Activated CD4-positive, alpha-beta T cell treated with anti-CD3 and anti-CD28 coated beads for 4 hours (primary cell): ENCODE measurements around the gene CLDN6.
A peak's percentile ranks its signal among the peaks of the same experiment; 100 is the strongest.

Source experiments
- DNase-seq, 2 donors: peaks; one replicate each; pipeline ENCODE4 v3.0.0-alpha.2; 2020

Gene CLDN6

DNA sequence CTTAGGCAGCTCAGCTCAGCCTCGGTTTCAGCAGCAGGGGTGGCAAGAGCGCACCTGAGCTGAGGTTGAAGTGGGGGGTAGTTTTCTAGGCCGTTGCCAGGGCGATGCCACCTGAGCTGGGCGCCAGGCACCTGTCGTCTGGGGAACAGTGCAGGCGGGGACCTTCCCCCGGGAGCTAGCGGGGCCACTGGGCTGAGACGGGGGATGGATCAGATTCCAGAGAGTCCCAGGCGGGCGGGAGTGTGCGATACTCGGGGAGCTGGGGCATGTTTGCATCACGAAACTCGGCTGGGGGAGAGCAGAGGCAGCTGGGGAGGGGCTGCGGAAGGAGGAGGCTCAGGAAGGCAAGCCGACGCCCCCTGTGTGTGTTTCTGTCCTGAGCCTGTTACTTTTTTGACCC lies 5.7 kb downstream of the CLDN6 start:
- no peak for DNase-seq

DNA sequence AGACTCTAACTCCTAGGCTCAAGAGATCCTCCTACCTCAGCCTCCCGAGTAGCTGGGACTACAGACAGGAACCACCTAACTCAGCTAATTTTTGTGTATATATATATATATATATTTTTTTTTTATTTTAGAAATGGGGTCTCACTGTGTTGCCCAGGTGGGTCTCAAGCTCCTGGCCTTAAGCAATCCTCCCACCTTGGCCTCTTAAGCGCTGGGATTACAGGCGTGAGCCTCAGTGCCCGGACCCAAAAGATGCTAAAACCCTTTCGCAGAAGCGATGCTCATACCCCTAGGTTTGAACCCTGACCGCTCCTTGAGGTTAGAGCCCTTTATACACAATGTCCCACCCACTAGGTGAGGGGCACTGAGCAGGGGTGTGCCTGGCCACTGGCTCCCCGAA lies 7.5 kb downstream of the CLDN6 start:
- no peak for DNase-seq

DNA sequence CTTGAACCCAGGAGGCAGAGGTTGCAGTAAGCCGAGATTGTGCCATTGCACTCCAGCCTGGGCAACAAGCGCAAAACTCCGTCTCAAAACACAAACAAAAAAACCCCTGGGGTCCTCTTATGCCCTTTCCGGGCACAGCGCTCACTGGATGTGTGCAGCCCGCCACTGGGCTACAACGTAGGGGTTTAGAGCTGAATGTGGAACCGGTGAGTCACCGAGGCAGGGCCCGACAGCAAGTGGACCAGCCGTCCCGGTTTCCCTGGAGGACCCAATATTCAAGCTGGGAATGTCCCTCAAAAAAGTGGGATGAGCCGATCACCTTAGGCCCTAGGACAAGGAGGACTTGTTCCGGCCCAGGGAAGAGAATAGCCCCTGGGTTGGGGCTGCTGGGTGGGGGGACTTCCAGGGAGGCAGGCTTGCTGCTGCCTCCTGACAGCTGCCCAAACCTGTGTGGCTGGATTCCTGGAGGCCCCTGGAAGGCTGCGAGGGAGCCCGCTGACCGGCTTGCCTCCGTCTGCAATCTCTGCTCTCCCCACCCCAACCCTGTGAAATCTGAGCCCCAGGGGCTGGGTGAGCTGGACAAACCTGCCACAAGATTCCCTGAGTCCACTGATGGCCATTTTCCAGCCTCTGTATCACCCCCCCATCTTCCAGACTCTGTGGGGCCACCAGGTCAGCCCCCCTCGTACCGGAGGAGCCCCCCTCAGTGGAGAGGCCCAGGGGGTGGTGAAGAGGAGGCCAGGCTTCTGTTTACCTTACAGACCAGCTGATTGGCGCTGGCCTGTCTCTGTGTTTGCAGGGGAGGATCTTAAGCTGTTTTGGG lies 8.2 kb downstream of the CLDN6 start:
- DNase-seq, result no peak

DNA sequence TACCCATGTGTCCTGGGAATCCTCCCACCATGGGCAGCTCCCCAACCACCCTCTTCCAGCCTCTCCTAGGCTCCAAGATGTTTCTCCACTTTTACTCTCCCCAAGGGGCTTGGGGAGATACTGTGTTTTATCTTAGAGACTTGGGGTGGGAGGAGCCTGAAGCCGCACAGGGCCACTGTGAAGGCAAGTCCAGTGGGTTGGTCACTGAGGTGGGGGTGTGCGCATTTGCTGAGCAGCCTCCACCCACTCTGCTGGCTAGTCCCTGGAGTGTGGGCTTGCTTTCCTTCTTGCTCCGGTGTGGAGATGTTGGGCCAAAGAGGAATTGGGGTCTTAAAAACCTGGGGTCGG lies 9.3 kb downstream of the CLDN6 start:
- DNase-seq, result no peak

DNA sequence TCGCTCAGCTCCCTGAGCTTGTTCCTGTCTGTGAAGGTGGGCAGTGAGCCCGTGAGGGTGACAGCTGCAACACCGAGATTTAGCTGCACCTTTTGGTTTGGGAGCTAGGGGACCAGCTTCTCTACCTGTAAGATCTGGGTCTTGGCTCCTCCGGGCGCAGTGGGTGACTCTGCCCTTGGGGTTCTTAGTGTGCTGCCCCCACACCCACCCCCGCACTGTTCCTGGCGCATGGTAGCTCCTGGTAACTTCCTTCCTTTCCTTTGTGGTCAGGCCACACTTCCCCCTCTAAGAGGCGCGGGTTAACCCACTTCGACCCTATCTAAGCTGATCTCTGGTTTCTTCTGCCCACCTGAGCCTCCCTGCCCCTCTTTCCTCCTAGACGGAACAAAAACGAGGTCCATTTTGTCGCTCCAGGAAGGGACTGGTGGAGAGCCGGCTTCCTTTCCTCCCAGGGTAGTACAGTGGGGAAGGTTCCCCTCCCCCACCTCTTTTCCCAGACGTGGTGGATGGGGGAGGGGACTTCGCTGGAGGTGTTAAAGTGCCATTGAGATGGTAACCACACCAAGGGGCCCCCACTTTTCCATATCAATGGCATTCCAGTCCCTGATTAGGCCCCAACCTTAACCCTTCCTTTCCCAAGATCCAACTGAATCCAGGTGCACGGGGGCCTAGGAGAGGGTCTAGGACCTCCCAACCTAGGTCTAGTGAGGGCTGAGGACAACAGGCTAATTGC lies 9.9 kb downstream of the CLDN6 start:
- DNase-seq, result peak; percentile 29 to 52

DNA sequence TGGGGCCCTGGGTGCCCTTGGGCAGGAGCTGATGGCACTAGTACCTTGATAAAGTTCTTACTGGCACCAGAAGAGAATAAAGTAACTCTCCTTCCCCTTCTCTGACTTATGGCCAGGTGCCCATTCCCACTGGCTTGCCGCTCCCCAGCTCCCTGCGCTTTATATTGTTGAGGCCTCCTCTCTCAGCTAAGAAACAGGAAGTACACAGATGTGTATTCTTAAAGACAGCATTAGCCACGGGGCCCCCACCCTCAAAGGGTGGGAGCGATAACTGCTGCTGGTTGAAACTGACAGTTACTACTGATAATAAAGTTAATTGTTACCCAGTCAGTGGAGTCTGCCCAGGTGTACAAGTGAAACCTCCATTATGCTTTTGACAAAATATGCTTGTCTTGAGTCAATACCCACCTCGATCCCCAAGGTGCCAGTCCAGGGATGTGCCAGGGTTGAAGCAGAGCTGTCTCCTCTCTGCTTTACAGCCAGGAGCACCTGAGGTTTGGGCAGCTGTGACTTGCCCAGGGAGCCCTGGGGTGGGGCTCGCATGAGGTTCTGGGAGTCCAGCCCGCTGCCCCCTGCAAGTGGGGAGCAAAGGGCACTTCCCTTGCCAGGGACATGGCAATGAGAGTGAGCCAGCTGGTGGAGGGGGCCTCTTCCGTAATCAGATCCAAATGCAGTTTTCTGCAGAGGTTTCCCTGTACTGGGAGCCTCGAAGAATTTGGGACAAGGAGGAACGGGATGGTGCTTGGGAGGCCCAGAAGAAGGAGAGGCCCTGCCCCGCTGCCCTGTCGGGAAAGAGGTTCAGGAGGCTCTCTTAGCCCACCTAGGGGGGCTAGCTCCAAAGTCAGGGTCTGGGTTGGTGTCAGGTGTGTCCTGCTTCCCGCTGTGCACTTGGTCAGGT lies 10.7 kb downstream of the CLDN6 start:
- no peak for DNase-seq

DNA sequence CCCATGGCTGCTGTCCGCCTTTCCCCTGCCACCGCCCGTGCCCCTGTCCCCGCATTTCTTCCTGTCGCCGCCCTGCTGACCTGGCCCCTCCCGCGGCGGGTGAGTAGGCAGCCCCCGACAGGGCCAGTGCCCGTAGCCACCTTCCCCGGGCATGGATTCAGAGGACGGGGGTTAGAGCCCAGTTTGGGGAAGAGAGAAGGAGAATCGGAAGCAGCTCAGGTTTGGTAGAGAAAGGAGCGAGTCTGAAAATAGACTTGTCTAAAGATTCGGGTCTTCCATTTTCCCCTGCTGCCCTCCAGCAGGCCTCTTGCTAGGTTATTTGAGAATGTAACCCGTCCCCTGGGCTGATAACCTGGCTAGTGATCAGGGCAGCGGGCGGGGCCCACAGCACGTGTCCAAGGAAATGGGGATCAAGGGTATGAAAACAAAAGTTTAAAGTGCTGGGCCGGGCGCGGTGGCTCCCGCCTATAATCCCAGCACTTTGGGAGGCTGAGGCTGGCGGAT lies 13.2 kb downstream of the CLDN6 start:
- no peak for DNase-seq

DNA sequence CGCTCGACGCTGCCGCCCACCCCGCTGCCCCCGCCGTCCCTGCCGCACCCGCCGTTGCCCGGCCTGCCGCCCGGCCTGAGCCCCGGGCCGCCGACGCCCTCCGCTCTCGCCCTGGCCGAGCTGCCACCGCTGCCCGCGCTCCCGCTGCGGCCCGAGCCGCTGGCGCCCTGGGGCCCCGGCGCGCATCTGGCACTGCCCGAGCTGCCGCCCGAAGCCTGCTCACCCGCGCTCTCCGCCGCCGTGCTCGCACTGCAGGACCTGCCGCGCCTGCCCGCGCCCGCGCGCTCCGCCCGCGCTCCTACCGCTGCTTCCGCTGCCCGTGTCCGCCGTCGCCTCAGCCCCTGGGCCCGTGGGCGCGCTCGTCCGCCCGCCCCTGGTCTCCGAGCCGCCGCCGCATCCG lies 13.7 kb downstream of the CLDN6 start:
- DNase-seq, result no peak

DNA sequence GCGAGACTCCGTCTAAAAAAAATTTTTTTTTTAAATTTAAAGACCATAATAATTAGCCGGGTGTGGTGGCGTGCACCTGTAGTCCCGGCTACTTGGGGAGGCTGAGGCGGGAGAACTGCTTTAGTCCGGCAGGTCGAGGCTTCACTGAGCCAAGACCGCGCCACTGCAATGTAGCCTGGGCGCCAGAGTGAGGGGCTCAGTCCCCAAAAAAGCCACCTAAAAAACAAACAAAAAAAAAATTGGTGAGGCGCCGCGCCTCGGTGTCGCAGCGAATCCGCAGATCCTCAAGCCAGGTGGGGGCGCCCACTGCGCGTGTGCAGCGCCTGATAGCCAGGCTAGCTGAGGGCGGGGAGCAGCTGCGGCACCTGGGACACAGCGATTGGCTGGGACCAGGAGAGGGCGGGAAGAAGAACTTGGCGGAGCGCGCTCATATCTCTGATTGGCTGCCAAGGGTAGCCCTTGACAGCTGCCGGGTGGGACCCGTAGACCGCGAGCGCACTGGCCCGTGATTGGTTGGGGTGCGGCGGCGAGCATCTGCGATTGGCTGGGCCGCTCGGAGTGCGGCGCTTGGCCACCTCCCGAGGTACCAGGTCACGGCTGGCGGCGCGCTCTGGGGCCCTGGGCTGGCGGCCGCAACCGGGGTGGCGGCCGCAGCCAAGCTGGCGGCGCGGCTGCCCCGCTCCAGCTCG lies 14.3 kb downstream of the CLDN6 start:
- peak; percentile 94 to 95 for DNase-seq

DNA sequence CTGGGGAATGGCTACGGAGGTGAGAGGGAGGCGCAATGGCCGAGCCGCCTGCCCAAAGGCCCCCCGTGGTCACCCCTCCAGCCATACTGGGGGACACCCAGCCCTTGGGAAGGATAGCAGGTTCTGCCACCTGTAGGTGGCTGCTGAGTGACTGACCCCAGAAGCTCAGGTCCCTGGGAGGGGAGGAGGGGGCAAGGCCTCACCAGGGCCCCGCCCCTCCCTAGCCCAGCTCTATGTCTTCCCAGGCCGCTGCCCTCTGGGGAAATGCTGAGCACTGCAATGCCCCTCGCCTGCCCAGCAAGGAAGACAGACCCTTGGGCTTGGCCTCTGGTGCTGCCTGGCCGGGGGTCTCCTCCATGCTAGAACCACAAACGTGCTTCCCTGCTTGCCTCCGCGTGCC lies 16.7 kb downstream of the CLDN6 start:
- no peak for DNase-seq

DNA sequence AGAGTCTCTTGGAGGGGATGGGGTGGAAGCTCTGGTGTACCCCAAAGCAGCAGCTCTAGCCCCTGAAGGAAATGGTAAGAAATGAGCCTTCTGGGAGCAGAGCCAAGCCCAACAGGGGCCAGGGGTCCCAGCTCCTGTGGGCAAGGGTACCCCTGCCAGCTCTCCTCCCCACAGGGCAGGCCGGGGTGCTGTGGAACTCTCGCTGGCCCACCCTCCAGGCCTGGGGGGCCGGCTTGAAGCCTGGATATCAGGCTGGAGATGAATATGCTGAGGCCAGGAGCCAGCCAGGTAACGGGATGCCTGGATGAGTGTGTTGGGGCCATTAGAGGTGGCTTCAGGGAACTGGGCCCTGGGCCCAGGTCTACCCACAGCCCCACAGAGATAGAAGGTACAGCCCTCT lies 17.4 kb downstream of the CLDN6 start:
- no peak for DNase-seq

DNA sequence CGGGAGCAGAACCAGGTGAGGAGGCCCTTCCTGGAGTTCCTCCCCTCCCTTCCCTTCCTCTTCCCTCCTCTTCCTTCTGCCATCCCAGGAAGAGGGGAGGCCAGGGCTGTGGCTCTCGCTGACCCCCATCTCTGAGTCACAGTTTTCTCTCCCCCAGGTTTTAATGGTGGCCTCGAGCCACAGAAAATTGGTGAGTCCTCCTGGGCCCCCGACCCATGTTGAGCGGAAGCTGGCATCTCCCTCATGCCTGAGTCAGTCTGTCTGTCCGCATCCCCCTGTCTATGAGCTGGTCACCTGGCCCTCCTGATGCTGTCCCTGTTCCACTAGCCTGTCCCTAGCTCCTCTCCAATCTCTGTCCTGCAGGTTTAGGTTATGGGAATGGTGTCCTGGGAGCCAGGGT lies 18.1 kb downstream of the CLDN6 start:
- no peak for DNase-seq

DNA sequence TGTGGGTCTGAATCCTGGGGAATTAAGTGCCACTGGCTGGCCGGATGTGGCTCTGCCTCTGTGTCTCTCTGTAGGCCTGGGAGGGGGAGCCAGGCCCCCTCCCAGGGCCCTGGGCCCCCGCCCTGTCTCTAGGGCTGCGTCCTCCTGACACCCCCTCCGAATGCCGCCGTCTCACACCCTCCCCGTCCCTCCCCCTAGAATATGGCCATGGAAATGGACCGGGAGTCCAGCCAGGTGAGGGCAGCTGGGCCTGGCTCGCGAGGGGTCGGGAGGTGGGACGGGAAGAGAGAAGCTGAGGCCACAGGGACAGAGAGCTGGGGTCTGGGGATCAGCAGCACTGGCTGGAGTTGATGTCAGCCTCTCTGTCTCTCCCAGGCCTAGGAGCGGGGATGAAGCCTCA lies 21.7 kb downstream of the CLDN6 start:
- no peak for DNase-seq

DNA sequence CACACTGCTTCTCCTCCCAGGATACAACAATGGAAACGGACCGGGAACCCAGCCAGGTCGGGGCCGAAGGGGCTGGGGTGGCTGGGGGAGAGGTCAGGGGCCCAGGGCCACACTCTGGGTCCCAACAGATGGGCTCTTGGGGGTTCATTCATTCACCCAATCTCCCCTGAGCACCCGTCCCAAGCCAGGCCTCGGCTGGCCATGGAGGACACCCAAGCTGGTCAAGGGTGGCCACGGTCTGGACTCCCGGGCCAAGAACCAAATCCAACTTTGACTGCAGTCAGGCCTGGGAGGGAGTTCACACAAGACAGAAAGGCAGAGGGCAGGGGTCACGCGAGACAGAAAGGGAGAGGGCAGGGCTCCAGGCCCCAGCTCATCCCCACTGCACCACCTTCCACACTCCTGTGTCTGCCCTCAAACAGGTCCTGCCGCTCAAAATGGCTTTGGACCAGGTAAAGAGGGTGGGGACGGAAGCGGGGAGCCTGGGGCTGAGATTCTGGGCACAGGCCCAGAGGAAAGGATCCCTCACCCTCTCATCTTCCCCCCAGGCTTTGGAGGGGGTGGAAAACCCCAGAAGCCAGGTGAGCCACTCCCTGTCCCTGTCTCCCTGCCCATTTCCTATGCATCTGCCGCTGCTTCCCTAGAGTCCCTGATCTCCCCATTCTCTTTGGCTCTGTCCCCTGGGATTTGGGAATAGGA lies 25.5 kb downstream of the CLDN6 start:
- no peak for DNase-seq

DNA sequence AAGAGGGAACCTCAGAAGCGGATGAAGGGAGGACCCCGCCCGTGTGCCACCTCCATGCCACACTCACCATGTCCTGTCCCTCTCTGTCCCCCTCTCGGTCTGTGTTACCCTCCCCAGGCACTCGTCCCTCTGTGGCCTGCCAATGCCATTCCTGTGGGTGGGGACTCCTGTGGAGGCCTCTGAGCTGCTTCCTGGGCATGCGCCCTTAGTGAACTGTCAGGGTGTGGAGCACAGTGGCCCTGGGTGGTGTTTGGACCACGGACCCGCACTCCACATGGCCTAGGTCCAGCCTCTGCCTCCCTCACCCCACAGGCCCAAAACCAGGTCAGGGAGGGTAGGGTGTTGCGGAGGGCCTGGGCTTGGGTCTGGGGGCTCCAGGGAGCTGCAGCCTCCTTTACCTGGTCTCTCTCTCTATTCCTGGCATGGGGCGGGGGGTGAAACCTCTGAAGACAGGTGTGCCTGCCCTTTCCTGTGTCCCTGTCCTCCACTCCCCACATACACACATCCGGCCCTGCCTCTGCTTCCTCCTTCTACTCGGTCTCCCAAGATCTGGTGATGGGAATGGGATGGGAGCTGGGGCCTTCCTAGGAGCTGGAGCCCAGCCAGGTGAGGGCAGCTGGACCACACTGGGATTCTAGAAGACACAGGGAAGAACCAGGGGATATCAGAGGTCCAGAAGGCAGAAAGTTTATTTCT lies 26.3 kb downstream of the CLDN6 start:
- no peak for DNase-seq

DNA sequence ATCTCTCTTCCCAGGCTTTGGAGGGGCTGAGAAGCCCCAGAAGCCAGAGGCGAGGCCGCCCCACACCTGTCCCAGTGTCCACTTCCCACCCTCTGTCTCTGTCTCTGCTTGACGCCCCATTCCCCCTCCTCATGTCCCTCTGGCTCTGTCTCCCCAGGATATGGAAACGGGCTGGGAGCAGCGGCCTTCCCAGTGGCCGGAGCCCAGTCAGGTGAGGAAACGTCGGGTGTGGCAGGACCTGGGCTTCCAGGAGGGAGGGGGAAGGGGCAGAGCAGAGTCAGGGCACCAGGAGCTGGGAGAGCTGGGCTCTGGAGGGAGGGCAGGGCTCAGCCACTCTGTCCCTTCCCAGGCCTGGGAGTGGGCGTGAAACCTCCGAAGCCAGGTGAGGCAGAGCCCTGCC lies 27.1 kb downstream of the CLDN6 start:
- no peak for DNase-seq

DNA sequence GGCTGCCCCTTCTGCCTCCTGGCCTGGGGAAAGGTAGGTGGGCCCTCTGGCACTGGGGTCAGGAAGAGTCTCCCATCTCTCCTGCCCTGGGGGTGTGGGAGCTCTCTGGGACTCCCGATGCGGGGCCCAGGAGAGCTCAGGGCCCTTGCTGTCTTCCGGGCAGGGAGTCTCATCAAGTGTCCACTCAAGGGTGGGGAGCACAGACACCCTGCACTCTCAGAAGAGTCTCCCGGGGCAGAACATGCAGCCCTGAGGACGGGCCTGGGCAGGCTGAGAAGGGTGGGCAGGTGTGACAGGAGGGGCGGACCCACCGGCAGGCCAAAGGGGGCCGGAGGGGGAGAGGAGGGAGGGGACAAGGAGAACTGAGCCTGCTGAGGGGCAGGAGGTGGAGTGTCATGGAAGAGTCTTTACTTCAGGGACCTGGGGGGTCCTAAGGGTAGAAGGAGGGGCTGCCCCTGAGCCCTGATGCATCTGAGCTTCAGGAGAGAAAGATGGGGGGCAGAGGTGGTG lies 29.3 kb downstream of the CLDN6 start:
- no peak for DNase-seq

DNA sequence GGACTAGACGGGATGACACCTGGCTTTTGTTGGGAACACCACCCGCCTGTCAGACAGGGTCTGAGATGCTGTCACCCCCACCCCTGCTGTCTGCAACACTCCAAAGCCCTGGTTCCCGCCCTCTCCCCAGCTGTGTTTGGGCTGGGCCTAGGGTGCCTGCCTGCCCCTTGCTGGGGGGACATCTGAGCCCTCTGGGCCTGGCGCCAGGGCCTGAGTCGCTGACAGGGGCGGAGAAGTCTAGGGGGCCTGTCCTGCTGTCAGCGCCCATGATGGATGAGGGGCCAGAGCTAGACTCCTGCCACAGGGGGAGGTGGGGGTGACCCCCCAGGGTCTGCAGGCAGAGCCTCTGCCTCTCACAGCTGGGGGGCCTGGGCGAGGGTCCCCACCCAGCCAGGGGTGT lies 30.1 kb downstream of the CLDN6 start:
- no peak for DNase-seq

DNA sequence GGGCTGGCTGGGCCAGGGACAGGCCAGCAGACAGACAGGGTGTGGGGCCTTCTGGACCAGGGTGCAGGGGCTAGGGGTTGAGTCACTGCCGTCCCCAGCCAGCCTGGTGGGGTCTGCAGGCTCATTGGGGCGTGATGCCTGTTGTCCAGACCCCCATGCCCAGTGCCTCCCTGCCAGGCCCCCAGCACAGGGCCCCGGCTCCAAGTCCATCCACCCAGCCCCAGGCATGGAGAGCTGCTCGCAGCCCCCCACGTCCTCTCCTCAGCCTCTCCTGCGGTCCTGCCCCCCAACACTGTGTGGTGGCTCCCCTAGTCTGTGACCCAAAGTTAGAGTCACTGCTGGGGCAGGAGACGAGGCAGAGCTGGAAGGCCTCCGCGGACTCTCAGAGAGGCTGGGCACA lies 30.7 kb downstream of the CLDN6 start:
- DNase-seq, result no peak

DNA sequence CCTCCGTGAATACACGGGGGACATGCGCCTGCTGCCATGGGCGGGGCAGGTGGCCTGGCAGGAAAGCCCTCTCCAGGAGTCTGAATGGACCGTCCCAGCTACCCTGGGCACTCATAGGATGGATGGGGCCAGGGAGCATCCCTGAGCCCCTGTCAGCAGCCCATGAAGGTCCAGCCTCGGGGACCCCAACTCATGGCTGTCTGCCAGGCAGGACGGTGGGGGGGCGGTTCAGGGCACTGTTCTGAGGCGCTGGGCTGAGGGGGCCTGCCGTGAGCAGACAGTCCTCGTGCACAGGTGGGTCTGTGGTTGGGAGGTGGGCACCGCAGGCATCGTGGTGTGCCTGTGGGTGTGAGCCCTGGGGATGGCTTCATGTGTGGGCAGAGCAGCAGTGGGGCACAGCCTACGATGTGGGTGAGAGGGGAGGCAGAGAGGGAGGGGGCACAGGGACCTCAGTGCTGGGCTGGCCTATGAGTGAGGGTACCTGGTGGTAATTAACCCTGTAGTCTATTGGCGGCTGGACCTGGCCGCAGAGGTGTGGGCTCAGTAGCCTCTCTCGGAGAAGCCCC lies 31.3 kb downstream of the CLDN6 start:
- no peak for DNase-seq

DNA sequence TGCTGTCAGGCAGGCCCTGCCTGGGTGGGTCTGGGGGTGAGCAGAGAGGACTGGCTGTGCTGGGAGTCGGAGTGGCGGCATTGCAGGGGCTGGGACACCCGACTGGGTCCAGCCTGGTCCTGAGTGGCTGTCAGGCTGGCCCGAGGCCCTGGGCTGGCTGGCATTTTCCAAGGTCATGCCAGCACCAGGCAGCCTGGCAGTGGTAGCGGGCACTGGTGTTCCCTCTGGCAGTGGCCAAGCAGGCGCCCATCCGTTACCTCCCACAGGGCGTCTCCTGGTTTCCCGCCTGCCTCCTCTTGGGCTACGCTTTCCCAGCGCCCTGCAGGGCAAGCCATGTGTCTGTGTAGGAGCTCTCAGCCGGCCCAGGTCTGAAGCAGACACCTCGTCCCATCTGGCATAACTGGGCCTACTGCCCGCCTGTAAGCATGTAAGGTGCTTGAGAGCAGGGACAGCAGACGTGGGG lies 32.1 kb downstream of the CLDN6 start:
- no peak for DNase-seq
